A549 (cell line): Measurements from ENCODE around the gene PLCB3.

ENCODE experiments used
- EP300 ChIP-seq, 2 experiments: fragments of >200 bp; sonication (Bioruptor Twin); formaldehyde crosslinking; IDR thresholded peaks; 2 replicates in 1 of 2; 3 replicates in 1 of 2; pipeline ENCODE4 v1.6.1; 2016 to 2017
- TF ChIP-seq, protein P1 (sequence below): fragments of >200 bp; sonication (Bioruptor Twin); formaldehyde crosslinking; IDR thresholded peaks from 3 replicates; pipeline ENCODE4 v1.5.1; 2016
- TF ChIP-seq, protein P2 (sequence below): IDR thresholded peaks from 2 replicates; pipeline ENCODE4 v1.6.1; 2012
- TF ChIP-seq, protein P3 (sequence below): fragments of 200-600 bp; sonication (generic); IDR thresholded peaks from 2 replicates; pipeline ENCODE4 v1.6.1; 2016; ENCODE audit warnings: antibody characterized with exemption, mild to moderate bottlenecking, moderate library complexity

DNA sequence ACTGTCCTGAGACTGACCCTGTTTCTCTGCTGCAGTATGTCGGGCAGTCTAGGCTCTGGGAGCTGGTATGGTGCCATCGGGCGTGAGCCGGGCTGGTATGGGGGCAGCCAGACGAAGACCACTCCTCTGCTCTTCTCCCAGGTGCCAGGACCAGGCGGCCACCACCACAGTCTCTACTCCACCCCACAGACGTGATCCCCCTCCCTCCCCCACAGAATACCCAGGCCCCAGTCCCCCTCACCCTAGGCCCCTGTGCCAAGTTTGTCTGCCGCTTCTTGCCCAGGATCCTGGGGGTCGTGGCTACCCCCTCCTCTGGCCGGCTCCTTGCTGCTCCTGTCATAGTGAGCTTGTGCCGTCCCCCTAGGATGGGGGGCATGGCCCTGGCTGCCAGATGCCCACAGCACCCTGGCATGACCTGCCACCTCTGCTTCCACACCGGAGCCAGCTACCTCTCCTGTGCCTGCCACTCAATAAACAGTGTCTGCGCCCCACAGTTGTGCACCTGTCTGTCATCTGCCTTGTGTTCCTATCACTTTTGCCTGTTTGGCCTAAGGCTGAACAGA lies 37.8 kb downstream of the PLCB3 start:
- TF ChIP-seq, protein P1, sequence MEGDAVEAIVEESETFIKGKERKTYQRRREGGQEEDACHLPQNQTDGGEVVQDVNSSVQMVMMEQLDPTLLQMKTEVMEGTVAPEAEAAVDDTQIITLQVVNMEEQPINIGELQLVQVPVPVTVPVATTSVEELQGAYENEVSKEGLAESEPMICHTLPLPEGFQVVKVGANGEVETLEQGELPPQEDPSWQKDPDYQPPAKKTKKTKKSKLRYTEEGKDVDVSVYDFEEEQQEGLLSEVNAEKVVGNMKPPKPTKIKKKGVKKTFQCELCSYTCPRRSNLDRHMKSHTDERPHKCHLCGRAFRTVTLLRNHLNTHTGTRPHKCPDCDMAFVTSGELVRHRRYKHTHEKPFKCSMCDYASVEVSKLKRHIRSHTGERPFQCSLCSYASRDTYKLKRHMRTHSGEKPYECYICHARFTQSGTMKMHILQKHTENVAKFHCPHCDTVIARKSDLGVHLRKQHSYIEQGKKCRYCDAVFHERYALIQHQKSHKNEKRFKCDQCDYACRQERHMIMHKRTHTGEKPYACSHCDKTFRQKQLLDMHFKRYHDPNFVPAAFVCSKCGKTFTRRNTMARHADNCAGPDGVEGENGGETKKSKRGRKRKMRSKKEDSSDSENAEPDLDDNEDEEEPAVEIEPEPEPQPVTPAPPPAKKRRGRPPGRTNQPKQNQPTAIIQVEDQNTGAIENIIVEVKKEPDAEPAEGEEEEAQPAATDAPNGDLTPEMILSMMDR, result no peak
- no peak for TF ChIP-seq EP300 (IDR thresholded peaks at IDR 0.05)
- TF ChIP-seq, protein P2, sequence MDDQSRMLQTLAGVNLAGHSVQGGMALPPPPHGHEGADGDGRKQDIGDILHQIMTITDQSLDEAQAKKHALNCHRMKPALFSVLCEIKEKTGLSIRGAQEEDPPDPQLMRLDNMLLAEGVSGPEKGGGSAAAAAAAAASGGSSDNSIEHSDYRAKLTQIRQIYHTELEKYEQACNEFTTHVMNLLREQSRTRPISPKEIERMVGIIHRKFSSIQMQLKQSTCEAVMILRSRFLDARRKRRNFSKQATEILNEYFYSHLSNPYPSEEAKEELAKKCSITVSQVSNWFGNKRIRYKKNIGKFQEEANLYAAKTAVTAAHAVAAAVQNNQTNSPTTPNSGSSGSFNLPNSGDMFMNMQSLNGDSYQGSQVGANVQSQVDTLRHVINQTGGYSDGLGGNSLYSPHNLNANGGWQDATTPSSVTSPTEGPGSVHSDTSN, result no peak
- TF ChIP-seq, protein P3, sequence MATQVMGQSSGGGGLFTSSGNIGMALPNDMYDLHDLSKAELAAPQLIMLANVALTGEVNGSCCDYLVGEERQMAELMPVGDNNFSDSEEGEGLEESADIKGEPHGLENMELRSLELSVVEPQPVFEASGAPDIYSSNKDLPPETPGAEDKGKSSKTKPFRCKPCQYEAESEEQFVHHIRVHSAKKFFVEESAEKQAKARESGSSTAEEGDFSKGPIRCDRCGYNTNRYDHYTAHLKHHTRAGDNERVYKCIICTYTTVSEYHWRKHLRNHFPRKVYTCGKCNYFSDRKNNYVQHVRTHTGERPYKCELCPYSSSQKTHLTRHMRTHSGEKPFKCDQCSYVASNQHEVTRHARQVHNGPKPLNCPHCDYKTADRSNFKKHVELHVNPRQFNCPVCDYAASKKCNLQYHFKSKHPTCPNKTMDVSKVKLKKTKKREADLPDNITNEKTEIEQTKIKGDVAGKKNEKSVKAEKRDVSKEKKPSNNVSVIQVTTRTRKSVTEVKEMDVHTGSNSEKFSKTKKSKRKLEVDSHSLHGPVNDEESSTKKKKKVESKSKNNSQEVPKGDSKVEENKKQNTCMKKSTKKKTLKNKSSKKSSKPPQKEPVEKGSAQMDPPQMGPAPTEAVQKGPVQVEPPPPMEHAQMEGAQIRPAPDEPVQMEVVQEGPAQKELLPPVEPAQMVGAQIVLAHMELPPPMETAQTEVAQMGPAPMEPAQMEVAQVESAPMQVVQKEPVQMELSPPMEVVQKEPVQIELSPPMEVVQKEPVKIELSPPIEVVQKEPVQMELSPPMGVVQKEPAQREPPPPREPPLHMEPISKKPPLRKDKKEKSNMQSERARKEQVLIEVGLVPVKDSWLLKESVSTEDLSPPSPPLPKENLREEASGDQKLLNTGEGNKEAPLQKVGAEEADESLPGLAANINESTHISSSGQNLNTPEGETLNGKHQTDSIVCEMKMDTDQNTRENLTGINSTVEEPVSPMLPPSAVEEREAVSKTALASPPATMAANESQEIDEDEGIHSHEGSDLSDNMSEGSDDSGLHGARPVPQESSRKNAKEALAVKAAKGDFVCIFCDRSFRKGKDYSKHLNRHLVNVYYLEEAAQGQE, result no peak
